22Rv1 (cell line): ENCODE data around the gene CAMKMT.

ENCODE experiments used
- CTCF ChIP-seq: fragments of 450-650 bp; IDR thresholded peaks from 2 replicates; pipeline ENCODE4 v1.5.1; 2017; ENCODE audit warnings: mild to moderate bottlenecking
- ZFX ChIP-seq: fragments of 450-650 bp; IDR thresholded peaks from 2 replicates; pipeline ENCODE4 v1.6.1; 2017; ENCODE audit warnings: antibody characterized with exemption, borderline replicate concordance

DNA sequence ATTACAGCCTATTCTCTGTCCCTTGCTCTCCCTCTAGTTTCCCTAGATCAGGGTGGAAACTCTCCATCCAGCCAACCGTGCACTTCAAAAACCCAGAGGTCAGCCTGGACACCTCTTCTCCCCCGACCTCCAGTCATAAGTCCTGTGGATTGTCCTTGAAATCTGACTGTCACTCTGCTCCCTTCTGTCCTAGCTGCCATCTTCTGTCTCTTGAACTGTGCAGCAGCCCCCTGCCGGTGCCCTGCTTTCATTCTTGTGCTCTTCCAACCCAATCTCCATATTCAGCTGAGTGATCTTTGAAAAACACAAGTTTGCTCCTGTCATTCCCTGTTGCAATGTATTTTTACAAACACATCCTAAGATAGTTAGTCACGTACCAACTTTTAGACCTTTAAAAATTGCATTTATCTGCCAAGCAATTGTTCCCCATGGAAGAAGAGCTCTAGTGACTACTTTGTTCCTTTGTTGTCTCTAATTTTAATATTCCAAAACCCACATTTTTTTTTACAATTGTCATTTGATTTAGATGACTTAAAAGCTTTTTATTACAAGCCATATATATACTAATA is 254.3 kb downstream of the CAMKMT start:
- TF ChIP-seq CTCF = no peak
- no peak for TF ChIP-seq ZFX
